Testis (tissue), 2 donors: ENCODE measurements around the gene PSME2.

Source experiments
- POLR2A ChIP-seq: fragments of 450-650 bp; IDR thresholded peaks from one replicate; pipeline ENCODE4 v1.6.1; 2017; ENCODE audit warnings: antibody characterized with exemption, mild to moderate bottlenecking, moderate library complexity
- TF ChIP-seq, protein P1 (sequence below), 3 experiments: fragments of 450-650 bp in 2 of 3; fragments of 200-600 bp in 1 of 3; sonication (generic) in 1 of 3; IDR thresholded peaks; one replicate each; pipeline ENCODE4 v1.5.1; 2016 to 2019; ENCODE audit warnings: antibody characterized with exemption in 3 of 3, mild to moderate bottlenecking in 2 of 3, moderate library complexity in 1 of 3

- TF ChIP-seq, protein P1, sequence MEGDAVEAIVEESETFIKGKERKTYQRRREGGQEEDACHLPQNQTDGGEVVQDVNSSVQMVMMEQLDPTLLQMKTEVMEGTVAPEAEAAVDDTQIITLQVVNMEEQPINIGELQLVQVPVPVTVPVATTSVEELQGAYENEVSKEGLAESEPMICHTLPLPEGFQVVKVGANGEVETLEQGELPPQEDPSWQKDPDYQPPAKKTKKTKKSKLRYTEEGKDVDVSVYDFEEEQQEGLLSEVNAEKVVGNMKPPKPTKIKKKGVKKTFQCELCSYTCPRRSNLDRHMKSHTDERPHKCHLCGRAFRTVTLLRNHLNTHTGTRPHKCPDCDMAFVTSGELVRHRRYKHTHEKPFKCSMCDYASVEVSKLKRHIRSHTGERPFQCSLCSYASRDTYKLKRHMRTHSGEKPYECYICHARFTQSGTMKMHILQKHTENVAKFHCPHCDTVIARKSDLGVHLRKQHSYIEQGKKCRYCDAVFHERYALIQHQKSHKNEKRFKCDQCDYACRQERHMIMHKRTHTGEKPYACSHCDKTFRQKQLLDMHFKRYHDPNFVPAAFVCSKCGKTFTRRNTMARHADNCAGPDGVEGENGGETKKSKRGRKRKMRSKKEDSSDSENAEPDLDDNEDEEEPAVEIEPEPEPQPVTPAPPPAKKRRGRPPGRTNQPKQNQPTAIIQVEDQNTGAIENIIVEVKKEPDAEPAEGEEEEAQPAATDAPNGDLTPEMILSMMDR (IDR thresholded peaks at IDR 0.05), result no peak
- TF ChIP-seq POLR2A, result no peak
Observed at GRCh38 chr14:24127673-24128072, 18.7 kb downstream of the PSME2 start.
